ENCODE data around the gene GYG1.

DNA sequence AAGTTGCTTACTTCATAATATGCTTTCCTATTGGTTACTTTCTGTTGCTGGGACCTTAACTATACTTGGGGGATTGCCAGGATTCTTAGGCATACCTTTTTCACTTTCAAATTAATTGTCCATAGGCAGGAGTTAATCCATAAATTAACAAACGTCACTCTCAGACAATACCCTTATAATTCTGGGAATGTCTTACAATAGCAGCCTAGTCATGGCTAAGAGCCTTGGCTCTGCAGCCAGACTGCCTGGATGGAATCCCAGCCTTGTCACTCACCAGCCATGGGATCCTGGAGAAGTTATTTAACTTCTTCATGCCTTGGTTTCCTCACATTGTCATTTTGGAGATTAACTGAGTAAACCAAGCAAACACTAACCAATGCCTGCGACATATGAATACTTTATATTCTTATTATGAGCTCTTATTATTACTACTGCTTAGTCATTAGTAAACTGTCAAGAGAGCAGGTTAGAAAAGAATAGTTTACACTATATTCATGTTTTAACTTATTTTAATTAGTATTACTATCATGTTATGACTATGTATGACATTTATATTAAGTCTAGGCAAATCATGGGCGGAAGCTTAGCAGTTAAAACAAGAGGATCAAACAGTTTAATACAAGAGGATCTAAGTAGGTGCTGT, 29.0 kb downstream of the GYG1 start:
- no peak for TF ChIP-seq POLR2A (IDR thresholded peaks at IDR 0.05; ENCODE audit: low read length)
- no peak for TF ChIP-seq GATA1 (IDR thresholded peaks at IDR 0.05; ENCODE audit: low read depth, low read length)
